DOHH2 (cell line): ENCODE measurements around the gene ROGDI.

Source experiments
- CTCF ChIP-seq: fragments of 200-600 bp; sonication (generic); IDR thresholded peaks from one replicate; pipeline ENCODE4 v1.5.1; 2014; ENCODE audit warnings: antibody characterized with exemption, mild to moderate bottlenecking, low read depth, low read length; ENCODE audit not compliant: poor library complexity, severe bottlenecking
- EZH2phosphoT487 ChIP-seq: fragments of 200-600 bp; sonication (generic); IDR thresholded peaks from 2 replicates; pipeline ENCODE4 v1.6.1; 2017; ENCODE audit warnings: borderline replicate concordance, mild to moderate bottlenecking, antibody characterized with exemption, low read length, moderate library complexity, mixed read lengths

GRCh38 chr16:4783251-4783950, 19.0 kb downstream of the ROGDI start:
- no peak for TF ChIP-seq CTCF
- TF ChIP-seq EZH2phosphoT487, result no peak
